Fibroblast of the aortic adventitia (primary cell): ENCODE measurements around the gene FAM13A. TPM values are rescaled to one million over a fixed set of nuclear protein-coding genes. Genes with fewer than 3 reads are reported as not detected.

Experiments used
- DNase-seq: peaks from one replicate; pipeline ENCODE4 v3.0.0-alpha.2; 2010; ENCODE audit warnings: low read depth
- H3K4me3 ChIP-seq: 2 replicates; pipeline ENCODE4 v1.5.1; 2011; ENCODE audit warnings: low read depth, mild to moderate bottlenecking, control low read depth, low read length, moderate library complexity
- total RNA-seq: library from RNA; depleted of rRNA; stranded (reverse); fragments of >200 nt; gene quantifications from 2 replicates; pipeline ENCODE4 v1.2.3, GENCODE V29; 2012; ENCODE audit warnings: low replicate concordance
- TF ChIP-seq, protein P1 (sequence below): IDR thresholded peaks from 2 replicates; pipeline ENCODE4 v1.5.1; 2011; ENCODE audit warnings: mild to moderate bottlenecking, low read length, control low read depth, inconsistent platforms; ENCODE audit not compliant: insufficient read depth

Gene FAM13A
- 23.5 and 49.3 TPM in 2 replicates for total RNA-seq

DNA sequence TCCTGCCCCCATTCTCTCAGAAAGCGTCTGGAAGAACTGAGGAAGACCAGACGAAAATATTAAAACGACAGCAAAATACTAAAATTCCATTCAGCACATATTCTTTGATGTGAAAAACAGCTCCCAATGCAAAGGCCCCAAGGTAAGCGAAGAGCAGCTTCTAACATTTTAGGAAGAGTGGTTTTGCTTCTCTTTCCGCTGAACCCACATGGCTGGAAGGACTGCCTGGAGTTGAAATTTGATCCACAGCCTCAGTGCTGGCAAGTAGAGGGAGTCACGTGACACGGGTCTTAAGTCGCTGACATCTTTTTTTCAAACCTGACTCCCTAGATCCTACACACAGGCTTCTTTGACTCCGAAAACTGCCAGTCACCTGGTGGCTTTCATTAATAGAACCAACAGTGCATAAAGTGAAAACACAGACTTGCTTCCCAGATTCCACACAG is at the start of gene FAM13A:
FAM13A (minus strand) TSS at position 233 of the 446 bp plus-strand sequence; CDS start at position 12, 221 bp downstream.
- H3K4me3 ChIP-seq, result peak within 1 kb of the TSS; percentile 55
- DNase-seq, result peak; percentile 98
- TF ChIP-seq, protein P1, sequence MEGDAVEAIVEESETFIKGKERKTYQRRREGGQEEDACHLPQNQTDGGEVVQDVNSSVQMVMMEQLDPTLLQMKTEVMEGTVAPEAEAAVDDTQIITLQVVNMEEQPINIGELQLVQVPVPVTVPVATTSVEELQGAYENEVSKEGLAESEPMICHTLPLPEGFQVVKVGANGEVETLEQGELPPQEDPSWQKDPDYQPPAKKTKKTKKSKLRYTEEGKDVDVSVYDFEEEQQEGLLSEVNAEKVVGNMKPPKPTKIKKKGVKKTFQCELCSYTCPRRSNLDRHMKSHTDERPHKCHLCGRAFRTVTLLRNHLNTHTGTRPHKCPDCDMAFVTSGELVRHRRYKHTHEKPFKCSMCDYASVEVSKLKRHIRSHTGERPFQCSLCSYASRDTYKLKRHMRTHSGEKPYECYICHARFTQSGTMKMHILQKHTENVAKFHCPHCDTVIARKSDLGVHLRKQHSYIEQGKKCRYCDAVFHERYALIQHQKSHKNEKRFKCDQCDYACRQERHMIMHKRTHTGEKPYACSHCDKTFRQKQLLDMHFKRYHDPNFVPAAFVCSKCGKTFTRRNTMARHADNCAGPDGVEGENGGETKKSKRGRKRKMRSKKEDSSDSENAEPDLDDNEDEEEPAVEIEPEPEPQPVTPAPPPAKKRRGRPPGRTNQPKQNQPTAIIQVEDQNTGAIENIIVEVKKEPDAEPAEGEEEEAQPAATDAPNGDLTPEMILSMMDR, result no peak

DNA sequence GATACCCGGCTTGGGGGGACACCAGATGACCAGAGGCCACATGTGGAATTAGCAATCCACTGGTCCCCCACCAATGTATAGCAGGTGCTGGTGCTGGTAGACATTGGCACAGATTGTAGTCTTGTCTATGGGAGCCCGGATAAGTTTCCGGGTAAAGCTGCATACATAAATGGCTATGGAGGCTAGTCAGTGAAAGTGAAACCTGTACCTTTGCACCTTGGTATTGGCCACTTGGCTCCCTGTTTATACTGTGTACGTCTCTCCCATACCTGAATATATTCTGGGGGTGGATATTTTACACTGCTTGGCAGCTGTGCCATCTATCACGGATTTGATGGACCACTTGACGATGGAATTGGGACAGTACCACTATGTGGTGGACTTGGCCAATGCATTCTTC is 48.7 kb upstream of the FAM13A start:
- H3K4me3 ChIP-seq, result no peak overlapping the region
- DNase-seq, result no peak
- TF ChIP-seq, protein P1, result no peak

DNA sequence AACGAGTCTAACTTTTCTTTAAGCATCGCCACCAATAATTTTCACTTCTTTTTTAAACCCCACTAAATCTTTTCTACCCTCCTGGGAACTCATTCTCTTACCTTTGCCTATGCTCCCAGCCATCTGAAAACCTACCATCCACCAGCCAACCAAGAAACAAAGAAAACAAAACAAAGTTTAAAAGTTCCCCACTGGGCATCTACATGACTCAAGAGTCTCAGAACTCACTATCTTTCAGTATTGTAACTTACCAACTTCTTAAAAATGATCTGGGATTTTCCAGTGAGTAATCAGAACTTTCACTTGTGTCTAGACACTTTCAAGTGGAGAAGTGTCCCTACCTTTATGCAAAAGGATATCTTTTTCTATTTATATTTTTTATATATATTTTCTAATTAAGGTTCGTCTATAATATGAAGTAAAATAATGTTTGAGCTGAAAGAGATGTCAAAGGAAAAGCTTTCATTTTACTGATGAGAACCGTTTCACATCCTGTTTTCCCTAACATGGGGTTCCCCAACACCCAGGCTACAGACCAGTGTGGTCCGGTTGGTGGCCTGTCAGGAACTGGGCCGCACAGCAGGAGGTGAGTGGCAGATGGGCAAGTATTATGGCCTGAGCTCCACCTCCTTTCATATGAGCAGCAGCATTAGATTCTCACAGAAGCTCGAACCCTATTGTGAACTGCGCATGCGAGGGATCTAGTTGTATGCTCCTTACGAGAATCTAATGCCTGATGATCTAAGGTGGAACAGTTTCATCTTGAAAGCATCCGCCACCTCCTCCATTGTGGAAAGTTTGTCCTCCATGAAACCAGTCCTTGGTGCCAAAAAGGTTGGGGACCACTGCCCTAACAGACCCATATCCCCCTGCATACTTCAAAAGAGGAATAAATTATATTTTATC is 44.5 kb upstream of the FAM13A start:
- TF ChIP-seq, protein P1, result no peak
- H3K4me3 ChIP-seq, result no peak overlapping the region
- DNase-seq, result no peak

DNA sequence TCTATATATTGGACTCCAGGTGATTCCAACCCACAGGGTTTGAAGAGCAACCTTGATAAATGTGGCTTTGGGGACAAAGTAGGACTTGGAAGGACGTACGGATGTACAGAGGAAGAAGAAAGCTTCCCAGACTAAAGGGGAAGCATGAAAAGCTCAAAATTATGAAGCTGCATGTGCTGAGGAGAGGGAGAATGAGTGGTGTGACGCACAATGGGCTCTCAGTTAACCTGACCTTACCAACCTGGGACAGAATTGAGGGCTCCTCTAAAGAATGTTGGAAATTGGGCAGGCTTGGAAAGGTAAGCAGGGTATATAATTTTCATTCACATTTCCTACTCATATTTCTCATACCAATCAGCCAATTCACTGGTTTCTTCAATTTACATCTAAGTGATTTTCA is 43.9 kb upstream of the FAM13A start:
- no peak for DNase-seq
- TF ChIP-seq, protein P1, result no peak
- H3K4me3 ChIP-seq, result no peak overlapping the region

DNA sequence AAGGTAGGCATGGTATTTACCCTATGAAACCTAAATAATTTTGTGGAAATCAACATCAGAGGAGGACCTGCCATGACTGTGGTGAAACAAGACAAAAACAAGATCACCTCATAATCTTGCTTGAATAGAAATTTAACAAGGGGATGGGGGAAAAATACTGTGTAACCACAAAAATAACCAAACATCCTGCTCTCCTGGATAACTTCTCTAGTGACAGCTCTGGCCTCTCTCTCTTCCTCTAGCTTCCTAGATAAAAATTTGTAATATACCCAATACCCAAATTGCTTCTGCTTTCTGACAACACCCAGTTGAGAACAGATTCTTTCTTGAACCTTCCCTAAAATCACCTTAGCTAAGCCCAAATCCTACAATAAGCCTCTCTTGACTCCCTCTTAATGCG is 42.5 kb upstream of the FAM13A start:
- no peak overlapping the region for H3K4me3 ChIP-seq
- TF ChIP-seq, protein P1, result no peak
- no peak for DNase-seq

DNA sequence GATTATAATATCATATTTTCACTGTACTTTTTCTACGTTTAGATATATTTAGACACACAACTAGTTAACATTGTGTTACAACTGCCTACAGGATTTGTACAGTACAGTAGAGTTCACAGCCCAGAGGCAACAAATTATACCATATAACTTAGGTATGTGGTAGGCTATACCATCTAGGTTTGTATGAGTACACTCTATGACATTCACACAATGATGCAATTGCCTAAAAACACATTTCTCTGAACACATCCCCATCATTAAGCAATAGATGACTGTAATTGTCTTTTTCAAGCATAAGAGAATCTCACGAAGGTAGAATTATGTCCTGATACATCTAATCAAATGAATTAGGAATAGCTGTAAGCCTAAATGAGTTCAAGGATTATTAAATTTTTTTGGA is 42.0 kb upstream of the FAM13A start:
- TF ChIP-seq, protein P1, result no peak
- no peak for DNase-seq
- no peak overlapping the region for H3K4me3 ChIP-seq
